ENCODE results near the gene SPDYE2.
"Not testable (repeated sequence)": the region's sequence is repeated elsewhere in the genome, so short reads cannot be mapped to it uniquely, and the experiment has no call there.

Gene SPDYE2

GRCh38 chr7:102540604-102541003, 10.4 kb upstream of the SPDYE2 start:
- DNase-seq (ENCODE audit: low read depth) = not testable (repeated sequence)

- DNase-seq (ENCODE audit: low read depth) = not testable (repeated sequence)
These were observed 8.9 kb upstream of the SPDYE2 start for GRCh38 chr7:102542083-102542482.

GRCh38 chr7:102542771-102543170, 8.3 kb upstream of the SPDYE2 start:
- DNase-seq (ENCODE audit: low read depth) = not testable (repeated sequence)

GRCh38 chr7:102543596-102543995, 7.4 kb upstream of the SPDYE2 start, which contains the start of gene UPK3BL2:
Gene UPK3BL2, minus strand, starts transcription at chr7:102543696. Its CDS starts 60 bp downstream, at chr7:102543636.
- DNase-seq (ENCODE audit: low read depth) = not testable (repeated sequence)

GRCh38 chr7:102544372-102544771, 6.7 kb upstream of the SPDYE2 start:
- not testable (repeated sequence) for DNase-seq (ENCODE audit: low read depth)

GRCh38 chr7:102545288-102545687, 5.7 kb upstream of the SPDYE2 start:
- not testable (repeated sequence) for DNase-seq (ENCODE audit: low read depth)

GRCh38 chr7:102546353-102546752, 4.7 kb upstream of the SPDYE2 start:
- not testable (repeated sequence) for DNase-seq (ENCODE audit: low read depth)

GRCh38 chr7:102568620-102569019, 17.6 kb downstream of the SPDYE2 start:
- DNase-seq (ENCODE audit: low read depth) = not testable (repeated sequence)

GRCh38 chr7:102572261-102573239, 21.5 kb downstream of the SPDYE2 start, which contains the start of gene POLR2J3:
Gene POLR2J3, minus strand, starts transcription at chr7:102572583. Its CDS starts 62 bp downstream, at chr7:102572521.
- peak; percentile 22 for DNase-seq (ENCODE audit: low read depth)

- DNase-seq (ENCODE audit: low read depth) = not testable (repeated sequence)
These were observed 23.6 kb downstream of the SPDYE2 start for GRCh38 chr7:102574607-102575006.

- DNase-seq (ENCODE audit: low read depth) = not testable (repeated sequence)
These were observed 25.3 kb downstream of the SPDYE2 start for GRCh38 chr7:102576363-102576762.

- DNase-seq (ENCODE audit: low read depth) = not testable (repeated sequence)
These were observed 26.6 kb downstream of the SPDYE2 start for GRCh38 chr7:102577315-102578240.

GRCh38 chr7:102578486-102578885, 27.5 kb downstream of the SPDYE2 start:
- DNase-seq (ENCODE audit: low read depth) = not testable (repeated sequence)

- DNase-seq (ENCODE audit: low read depth) = not testable (repeated sequence)
These were observed 30.7 kb downstream of the SPDYE2 start for GRCh38 chr7:102581722-102582121.

GRCh38 chr7:102583495-102583894, 32.5 kb downstream of the SPDYE2 start:
- not testable (repeated sequence) for DNase-seq (ENCODE audit: low read depth)

GRCh38 chr7:102589857-102590256, 38.8 kb downstream of the SPDYE2 start:
- DNase-seq (ENCODE audit: low read depth) = not testable (repeated sequence)

- not testable (repeated sequence) for DNase-seq (ENCODE audit: low read depth)
These were observed 41.5 kb downstream of the SPDYE2 start for GRCh38 chr7:102592477-102593019.

- not testable (repeated sequence) for DNase-seq (ENCODE audit: low read depth)
These were observed 42.8 kb downstream of the SPDYE2 start for GRCh38 chr7:102593637-102594334.

GRCh38 chr7:102596036-102596435, 45.0 kb downstream of the SPDYE2 start:
- DNase-seq (ENCODE audit: low read depth) = not testable (repeated sequence)

GRCh38 chr7:102599699-102600098, 48.7 kb downstream of the SPDYE2 start:
- DNase-seq (ENCODE audit: low read depth) = not testable (repeated sequence)

- DNase-seq (ENCODE audit: low read depth) = not testable (repeated sequence)
These were observed 51.3 kb downstream of the SPDYE2 start for GRCh38 chr7:102602317-102602716.

All from GM04503 (cell line).